Measurements from ENCODE around the gene USP20. TPM values are rescaled to one million over a fixed set of nuclear protein-coding genes. Genes with fewer than 3 reads are reported as not detected.

The USP20 gene
- total and polyA plus RNA-seq, 12 donors = 8.3 to 73.4 (median 34.5) TPM

DNA sequence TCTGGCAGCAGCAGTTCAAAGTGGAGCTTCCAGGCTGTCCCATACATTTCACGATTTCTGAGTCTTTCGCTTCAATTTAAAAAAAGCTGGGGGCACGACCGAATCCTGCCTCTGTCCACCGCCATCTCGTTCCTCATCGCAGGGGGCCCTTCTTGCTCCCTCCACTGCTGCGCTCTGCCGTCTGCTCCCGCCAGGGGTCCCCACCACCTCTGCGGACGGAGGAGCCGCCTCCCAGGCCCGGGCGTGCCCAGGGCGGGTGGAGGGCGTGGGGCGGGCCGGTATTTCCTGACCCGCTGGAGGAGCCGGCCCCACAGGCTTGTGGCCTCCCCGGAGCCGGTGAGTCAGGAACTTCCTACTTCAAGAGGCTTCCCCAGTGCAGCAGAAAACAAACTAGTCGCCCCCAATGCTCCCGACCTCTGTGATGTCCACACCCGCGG is 50.4 kb downstream of the USP20 start:
- Histone ChIP-seq H3K9me3 (replicated peaks in 1 of 3) (no peaks in the 10 kb centered on the region), H3K27me3 (no peaks in the 10 kb centered on the region), H3K36me3 (replicated peaks in 1 of 2) (no peaks in the 10 kb centered on the region), H3K4me3 (peak overlapping the region in 2 of 4 donors; percentile 7 to 48), H3K4me1 (replicated peaks in 1 of 2) (peaks cover 16 to 42% of the 10 kb centered on the region in 2 donors), H3K27ac (peak overlapping the region in 4 of 5 donors; percentile 60 to 82 (median 74))
- TF ChIP-seq POLR2A (IDR thresholded peaks at IDR 0.05) = peak in 1 of 2 donors; percentile 33
- TF ChIP-seq, protein P1, sequence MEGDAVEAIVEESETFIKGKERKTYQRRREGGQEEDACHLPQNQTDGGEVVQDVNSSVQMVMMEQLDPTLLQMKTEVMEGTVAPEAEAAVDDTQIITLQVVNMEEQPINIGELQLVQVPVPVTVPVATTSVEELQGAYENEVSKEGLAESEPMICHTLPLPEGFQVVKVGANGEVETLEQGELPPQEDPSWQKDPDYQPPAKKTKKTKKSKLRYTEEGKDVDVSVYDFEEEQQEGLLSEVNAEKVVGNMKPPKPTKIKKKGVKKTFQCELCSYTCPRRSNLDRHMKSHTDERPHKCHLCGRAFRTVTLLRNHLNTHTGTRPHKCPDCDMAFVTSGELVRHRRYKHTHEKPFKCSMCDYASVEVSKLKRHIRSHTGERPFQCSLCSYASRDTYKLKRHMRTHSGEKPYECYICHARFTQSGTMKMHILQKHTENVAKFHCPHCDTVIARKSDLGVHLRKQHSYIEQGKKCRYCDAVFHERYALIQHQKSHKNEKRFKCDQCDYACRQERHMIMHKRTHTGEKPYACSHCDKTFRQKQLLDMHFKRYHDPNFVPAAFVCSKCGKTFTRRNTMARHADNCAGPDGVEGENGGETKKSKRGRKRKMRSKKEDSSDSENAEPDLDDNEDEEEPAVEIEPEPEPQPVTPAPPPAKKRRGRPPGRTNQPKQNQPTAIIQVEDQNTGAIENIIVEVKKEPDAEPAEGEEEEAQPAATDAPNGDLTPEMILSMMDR (IDR thresholded peaks at IDR 0.05) = peak; percentile 84 to 99 (median 97)
- peak; percentile 89 to 94 (median 93) for DNase-seq
- intact Hi-C loops (cut with DNase I) = loop anchor here (5.0 to 10.0 kb wide), 4 partner anchors 157 to 352 kb away; partner anchors contain the start of gene FNBP1 (in 1 of the 2)
- 0 to 1% (median 0%) methylated on average over 5 to 27 of the region's 27 CpGs for WGBS, 4 donors

DNA sequence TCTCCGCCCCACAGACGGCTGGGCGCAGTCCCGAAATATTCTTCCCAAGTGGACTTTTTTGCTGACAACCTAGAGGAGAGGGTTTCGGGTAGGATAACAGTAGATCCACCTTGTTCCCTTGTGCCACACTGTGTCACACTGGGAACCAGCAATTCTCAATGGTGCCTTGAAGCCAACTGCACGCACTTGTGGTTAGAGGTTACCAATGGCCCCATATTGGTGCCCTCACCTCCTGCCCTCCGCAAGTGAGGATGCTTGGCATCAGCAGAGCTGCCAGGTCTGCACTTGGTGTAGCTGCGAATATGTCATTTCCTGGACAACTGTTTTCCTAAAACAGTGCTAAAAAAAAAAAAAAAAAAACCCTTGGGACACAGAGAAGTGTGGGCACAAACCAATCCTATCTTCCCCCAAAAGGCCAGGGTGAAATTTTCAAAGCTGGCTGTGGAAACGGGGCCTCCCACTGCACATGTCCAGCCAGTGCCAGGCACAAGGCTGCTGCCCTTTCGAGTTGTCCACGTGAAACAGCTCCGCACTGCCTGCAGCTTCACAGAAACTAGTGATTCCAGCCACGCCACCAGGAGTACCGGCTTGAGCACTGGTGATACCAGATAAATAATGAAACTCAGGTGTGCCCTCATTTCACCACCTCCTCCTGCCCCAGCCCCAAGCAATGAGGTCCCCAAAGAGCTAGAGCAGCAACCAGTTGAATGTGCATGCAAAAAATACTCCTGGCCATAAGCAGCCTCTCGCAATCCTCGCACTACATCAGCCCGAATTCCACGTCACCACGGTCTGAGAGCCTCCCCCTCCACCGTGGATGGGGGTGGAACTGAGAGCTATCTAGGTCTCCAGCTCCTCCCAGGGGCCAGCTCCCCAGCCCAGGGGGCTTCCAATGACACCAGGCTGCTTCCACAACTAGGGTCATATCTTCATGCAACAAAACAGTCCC is 51.2 kb downstream of the USP20 start:
- Histone ChIP-seq H3K4me3 (peak overlapping the region in 2 of 4 donors; percentile 7 to 48), H3K4me1 (replicated peaks in 1 of 2) (peaks cover 16 to 42% of the 10 kb centered on the region in 2 donors), H3K27me3 (no peaks in the 10 kb centered on the region), H3K36me3 (replicated peaks in 1 of 2) (no peaks in the 10 kb centered on the region), H3K9me3 (replicated peaks in 1 of 3) (no peaks in the 10 kb centered on the region), H3K27ac (peak overlapping the region in 4 of 5 donors; percentile 60 to 82 (median 74))
- whole genome bisulfite sequencing, 4 donors = 65 to 69% (median 66%) methylated on average over 12 to 20 of the region's 20 CpGs
- TF ChIP-seq, protein P1 (IDR thresholded peaks at IDR 0.05) = no peak
- TF ChIP-seq POLR2A (IDR thresholded peaks at IDR 0.05) = no peak
- intact Hi-C loops (cut with DNase I) = loop anchor here (5.0 to 10.0 kb wide), 4 partner anchors 156 to 351 kb away; partner anchors contain the start of gene FNBP1 (in 1 of the 2)
- no peak for DNase-seq

DNA sequence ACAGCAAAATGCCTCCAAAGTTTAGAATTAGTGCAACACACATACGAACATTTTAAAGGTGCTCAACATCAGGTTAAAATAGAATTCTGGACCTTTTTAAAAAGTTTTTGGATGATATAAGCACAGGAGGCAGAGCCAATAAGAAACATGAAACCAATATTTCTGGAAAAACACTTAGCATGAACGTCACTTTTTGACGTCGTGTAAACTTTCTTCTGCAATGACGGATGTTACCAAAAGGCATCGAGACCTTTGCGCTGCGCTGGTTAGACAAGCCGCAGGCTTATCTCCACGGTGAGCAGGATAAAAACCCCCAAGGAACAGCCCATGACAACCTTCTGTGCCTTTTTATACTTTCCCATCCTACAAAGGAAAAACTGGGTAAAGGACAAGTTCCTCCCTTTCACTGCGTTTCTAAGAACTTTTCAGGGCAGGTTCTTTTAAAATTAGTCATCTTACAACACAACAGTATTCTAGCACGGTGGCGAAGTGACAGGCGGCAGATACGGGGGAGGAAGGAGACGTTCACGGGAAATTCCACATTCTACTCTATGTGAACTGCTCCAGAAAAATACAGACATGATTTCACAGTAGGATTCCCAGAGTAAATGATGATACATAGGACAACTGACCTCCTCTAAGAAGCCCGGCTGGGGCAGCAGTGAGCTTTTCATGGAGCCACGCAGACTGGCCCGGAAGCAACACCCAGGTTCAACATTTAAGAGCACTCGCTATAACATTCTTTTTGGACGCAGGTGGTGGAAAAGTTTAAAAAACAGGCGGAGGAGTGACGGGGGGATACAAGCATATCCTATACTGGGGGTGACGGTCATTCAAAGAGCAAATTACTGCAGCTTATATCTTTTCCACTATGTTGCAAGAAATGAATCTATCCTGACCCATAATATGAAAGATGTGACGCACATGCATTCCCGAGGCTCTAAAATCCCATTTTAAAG is 52.4 kb downstream of the USP20 start:
- Histone ChIP-seq H3K4me3 (no peak overlapping the region), H3K4me1 (replicated peaks in 1 of 2) (peaks cover 16 to 42% of the 10 kb centered on the region in 2 donors), H3K9me3 (replicated peaks in 1 of 3) (no peaks in the 10 kb centered on the region), H3K27ac (peak overlapping the region in 1 of 5 donors; percentile 53), H3K36me3 (replicated peaks in 1 of 2) (no peaks in the 10 kb centered on the region), H3K27me3 (no peaks in the 10 kb centered on the region)
- no peak for DNase-seq
- 61 to 72% (median 64%) methylated on average over 27 of the region's 27 CpGs for WGBS, 4 donors
- intact Hi-C loops (cut with DNase I) = loop anchor here (5.0 to 10.0 kb wide), 4 partner anchors 155 to 350 kb away; partner anchors contain the start of gene FNBP1 (in 1 of the 2)
- TF ChIP-seq, protein P1 (IDR thresholded peaks at IDR 0.05) = no peak
- no peak for TF ChIP-seq POLR2A (IDR thresholded peaks at IDR 0.05)
